ENCODE results near the gene DTX1. TPM values are rescaled to one million over a fixed set of nuclear protein-coding genes. Genes with fewer than 3 reads are reported as not detected.

Gene DTX1
- total and polyA plus RNA-seq, 2 of the 8 experiments (the other 6 are each of a cell fraction or from before 2014, with no cell fraction given): 4.7 to 6.9 TPM

- Histone ChIP-seq H3K4me1 (replicated peaks in 1 of 4; ENCODE audit: control insufficient read depth in 3 of 4, insufficient read depth in 4 of 4, low read length in 3 of 4) (peaks cover 0 to 2% (median under 1%) of the 10 kb centered on the region in 4 experiments; a peak in 2 of 7 replicates), H3K56ac (replicated peaks; ENCODE audit: insufficient read length, low read depth, low read length) (no peak overlapping the region), H3K18ac (ENCODE audit: extremely low read depth, low read length) (no peak overlapping the region), H4K91ac (replicated peaks; ENCODE audit: insufficient read length, low read length) (no peak overlapping the region), H3K27ac (ENCODE audit: low read depth, low read length) (no peak overlapping the region), H4K5ac (ENCODE audit: insufficient read length, low read depth, low read length) (no peak overlapping the region), H4K20me1 (replicated peaks in 1 of 2; ENCODE audit: control insufficient read depth in 1 of 2, insufficient read depth in 2 of 2, low read length in 2 of 2) (peaks cover 0 to 2% of the 10 kb centered on the region in 2 experiments), H4K8ac (ENCODE audit: extremely low read depth, insufficient read depth, low read length) (no peak overlapping the region), H3K79me2 (ENCODE audit: control insufficient read depth in 1 of 2, insufficient read depth in 2 of 2, low read length in 2 of 2) (no peaks in the 10 kb centered on the region), H2AK5ac (ENCODE audit: low read depth, low read length) (0 out of 2 replicates have a peak overlapping the region, but pooled peaks have one; percentile 20), H3K23ac (ENCODE audit: insufficient read length) (no peak overlapping the region), H2BK12ac (ENCODE audit: low read depth, low read length) (no peak overlapping the region), H3K9me3 (ENCODE audit: insufficient read depth in 2 of 2, low read depth in 1 of 2, low read length in 1 of 2) (no peaks in the 10 kb centered on the region), H3K4me3 (ENCODE audit: extremely low read depth in 1 of 4, insufficient read depth in 2 of 4, low read depth in 3 of 4, low read length in 4 of 4) (no peak overlapping the region), H3K27me3 (replicated peaks in 1 of 4; ENCODE audit: control insufficient read depth in 3 of 4, extremely low read depth in 1 of 4, insufficient read depth in 3 of 4, low read length in 3 of 4) (peaks cover 16 to 23% (median 22%) of the 10 kb centered on the region in 4 experiments), H2BK120ac (replicated peaks; ENCODE audit: low read depth, low read length) (no peak overlapping the region), H3K4ac (replicated peaks; ENCODE audit: insufficient read length, low read depth, low read length) (no peak overlapping the region), H2BK15ac (ENCODE audit: low read length) (no peak overlapping the region), H3K4me2 (ENCODE audit: insufficient read depth in 1 of 2, low read depth in 2 of 2, low read length in 2 of 2) (no peak overlapping the region), H3K79me1 (ENCODE audit: low read depth, low read length) (no peaks in the 10 kb centered on the region), H3K9ac (replicated peaks in 1 of 4; ENCODE audit: extremely low read depth in 1 of 4, low read depth in 3 of 4, low read length in 3 of 4) (no peak overlapping the region), H2BK20ac (ENCODE audit: low read length) (no peak overlapping the region), H3K14ac (ENCODE audit: insufficient read length) (no peak overlapping the region), H3K36me3 (ENCODE audit: control insufficient read depth in 2 of 4, insufficient read depth in 4 of 4, low read length in 3 of 4) (no peaks in the 10 kb centered on the region), H2AFZ (ENCODE audit: low read length) (no peak overlapping the region), H3K23me2 (ENCODE audit: low read depth, low read length) (peaks cover 4% of the 10 kb centered on the region; the same call in 1 of the 2 replicates), H2BK5ac (ENCODE audit: low read depth, low read length) (no peak overlapping the region)
- no peak for TF ChIP-seq TAF7 (optimal IDR thresholded peaks at IDR 0.05; ENCODE audit: borderline replicate concordance, low read depth, low read length)
- no peak for TF ChIP-seq TAF1 (IDR thresholded peaks at IDR 0.05; ENCODE audit: low read depth, low read length)
- TF ChIP-seq JUND (IDR thresholded peaks at IDR 0.05; ENCODE audit: low read length): no peak
- no peak for TF ChIP-seq CREB1 (IDR thresholded peaks at IDR 0.05)
- no peak for TF ChIP-seq TEAD4 (IDR thresholded peaks at IDR 0.05; ENCODE audit: low read depth, low read length)
- TF ChIP-seq CBX8 (IDR thresholded peaks at IDR 0.05; ENCODE audit: borderline replicate concordance, low read depth, low read length): no peak
- ChIA-PET CTCF (ENCODE audit: partially characterized antibody) (interaction anchor here (1.4 to 1.5 kb wide), 2 partner anchors 13 to 23 kb away, joined by 3 to 4 read pairs; no protein-coding TSS in a partner anchor), POLR2A (ENCODE audit: partially characterized antibody) (no interaction called here)
- WGBS, 2 experiments (ENCODE audit: extremely low coverage in 1 of 2, insufficient coverage in 1 of 2, insufficient read length in 1 of 2, insufficient replicate concordance in 2 of 2, low coverage in 1 of 2, low lambda C conversion rate in 2 of 2, missing lambda C conversion rate in 1 of 2): 87% methylated on average over 6 of the region's 6 CpGs; no CpG with 5 or more reads in 1 of the 2 experiments
- FAIRE-seq (no peak), DNase-seq (ENCODE audit: low read depth in 1 of 2, low spot score in 2 of 2) (no peak)
Observed at GRCh38 chr12:113075137-113075683, 18.7 kb downstream of the DTX1 start.
